Fibroblast of skin of left quadriceps (primary cell): ENCODE data around the gene ZCRB1.

Source experiments
- DNase-seq, 2 experiments: peaks; one replicate each; pipeline ENCODE4 v3.0.0-alpha.2; 2013; ENCODE audit warnings: low read depth in 2 of 2

ZCRB1 gene

DNA sequence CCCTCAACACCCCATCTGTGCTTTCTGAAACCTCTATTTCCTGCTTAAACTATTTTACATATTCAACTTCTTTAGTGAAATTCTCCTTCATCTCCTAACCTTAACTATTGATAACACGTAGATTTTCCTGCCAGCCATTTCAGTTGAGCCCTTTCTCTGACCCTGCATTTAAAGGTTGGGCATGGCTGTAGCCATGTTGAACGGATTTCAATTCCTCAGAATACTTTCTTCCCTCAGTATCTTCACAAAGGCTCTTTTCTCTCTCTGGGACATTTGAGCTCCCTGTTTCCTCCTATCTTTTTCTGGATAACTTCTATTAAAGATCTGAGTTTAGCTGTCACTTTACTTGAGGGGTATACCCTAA, 1.3 kb upstream of the ZCRB1 start:
- no peak for DNase-seq

- DNase-seq: peak in 1 of 2 experiments; percentile 3
Measured at GRCh38 chr12:42326541-42327226, 790 bp upstream of the ZCRB1 start.

GRCh38 chr12:42325326-42325652, 605 bp downstream of the ZCRB1 start:
- no peak for DNase-seq

GRCh38 chr12:42323856-42324255, 2.0 kb downstream of the ZCRB1 start:
- no peak for DNase-seq

- DNase-seq: no peak
Measured at GRCh38 chr12:42322567-42322966, 3.3 kb downstream of the ZCRB1 start.

DNA sequence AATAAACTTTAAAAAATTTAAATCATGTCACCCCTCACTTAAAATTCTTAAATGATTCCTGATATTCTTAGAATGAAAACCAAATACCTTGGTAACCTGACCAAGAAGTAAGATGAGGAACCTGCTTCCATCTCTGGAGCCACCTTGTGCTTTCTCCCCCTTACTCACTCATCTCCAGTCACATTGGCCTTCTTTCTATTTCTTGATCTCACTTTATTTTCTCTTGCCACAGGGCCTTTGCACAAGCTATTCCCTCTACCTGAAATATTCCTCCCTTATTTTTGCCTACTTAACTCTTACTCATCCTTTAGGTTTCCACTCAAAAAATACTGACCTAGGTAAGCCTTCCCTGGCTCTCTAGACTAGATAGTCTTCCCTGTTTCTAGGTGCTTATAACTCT, 5.1 kb downstream of the ZCRB1 start:
- DNase-seq: no peak

DNA sequence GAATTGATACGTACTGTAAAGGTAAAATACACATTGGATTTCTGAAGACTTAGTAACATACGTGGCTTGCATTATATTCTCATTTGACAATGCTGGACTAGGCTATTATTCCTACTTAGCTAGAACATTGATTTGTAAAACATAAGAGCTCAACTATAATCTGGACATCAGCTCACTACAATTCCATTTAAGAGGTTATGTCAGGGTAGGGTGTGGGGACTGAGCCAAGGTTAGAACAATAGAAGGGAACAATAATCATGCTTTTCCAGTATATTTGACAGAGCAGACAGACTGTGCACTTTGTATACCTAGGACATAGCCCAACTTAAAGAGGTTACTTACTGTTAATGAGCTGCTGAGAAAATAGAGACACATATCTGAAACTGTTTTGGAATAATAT, 10.8 kb downstream of the ZCRB1 start:
- DNase-seq: no peak

DNA sequence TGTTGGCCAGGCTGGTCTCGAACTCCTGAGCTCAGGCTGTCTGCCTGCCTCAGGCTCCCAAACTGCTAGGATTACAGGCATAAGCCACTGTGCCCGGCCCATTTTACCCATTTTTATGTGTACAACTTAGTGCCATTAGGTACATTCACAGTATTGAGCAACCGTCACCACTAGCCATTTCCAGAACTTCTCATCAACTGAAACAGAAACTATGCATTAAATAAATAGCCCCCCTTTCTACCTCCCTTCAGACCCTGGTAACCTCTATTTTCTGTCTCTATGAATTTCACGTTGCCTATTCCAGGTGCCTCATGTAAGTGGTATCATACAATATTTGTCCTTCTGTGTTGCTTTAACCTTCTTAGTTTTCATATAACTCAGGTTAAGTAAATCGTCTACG, 15.9 kb downstream of the ZCRB1 start:
- DNase-seq: no peak

GRCh38 chr12:42308390-42308789, 17.5 kb downstream of the ZCRB1 start:
- DNase-seq: no peak

GRCh38 chr12:42306297-42306696, 19.6 kb downstream of the ZCRB1 start:
- DNase-seq: no peak

- DNase-seq: peak; percentile 11 to 22
Measured at GRCh38 chr12:42299392-42300308, 26.2 kb downstream of the ZCRB1 start.

DNA sequence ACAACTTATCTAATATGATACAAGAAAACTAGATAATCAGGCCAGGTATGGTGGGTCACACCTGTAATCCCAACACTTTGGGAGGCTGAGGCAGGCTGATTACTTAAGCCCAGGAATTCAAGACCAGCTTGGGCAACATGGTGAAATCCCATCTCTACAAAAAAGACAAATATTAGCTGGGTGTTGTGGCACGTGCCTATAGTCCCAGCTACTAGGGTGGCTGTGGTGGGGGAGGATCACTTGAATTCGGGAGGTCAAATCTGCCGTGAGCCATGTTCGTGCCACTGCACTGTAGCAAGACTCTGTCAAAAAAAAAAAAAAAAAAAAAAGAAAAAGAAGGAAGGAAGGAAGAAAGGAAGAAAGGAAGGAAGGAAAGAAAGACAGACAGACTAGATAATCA, 27.0 kb downstream of the ZCRB1 start:
- DNase-seq: no peak

DNA sequence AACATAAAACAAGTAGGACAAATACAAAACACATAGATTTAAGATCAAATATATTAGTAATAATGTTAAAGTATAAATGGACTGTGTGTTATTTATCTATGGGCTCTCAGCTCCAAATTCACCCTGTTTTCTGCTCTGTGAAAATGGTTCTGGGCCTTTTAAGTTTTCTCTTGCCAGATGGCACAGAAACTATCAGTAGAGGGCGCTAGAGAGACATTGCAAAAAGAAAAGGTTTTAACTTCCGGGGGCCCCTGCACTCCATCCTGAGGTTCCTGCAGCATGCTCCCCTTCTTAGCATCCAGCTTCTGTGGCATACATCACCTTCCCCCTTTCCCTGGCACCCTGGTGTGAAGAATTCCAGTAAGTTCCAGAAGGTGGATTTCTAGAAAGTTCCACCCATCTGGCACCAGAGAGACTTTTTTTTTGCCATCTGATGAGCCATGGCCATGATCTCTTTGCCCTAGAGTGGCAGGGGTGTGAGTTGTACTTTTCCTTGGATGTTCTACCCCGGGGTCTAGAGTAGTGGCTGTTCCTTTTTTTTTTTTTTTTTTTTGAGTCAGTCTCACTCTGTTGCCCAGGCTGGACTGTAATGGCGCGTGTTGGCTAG, 29.3 kb downstream of the ZCRB1 start:
- no peak for DNase-seq

- DNase-seq: no peak
Measured at GRCh38 chr12:42291680-42292079, 34.2 kb downstream of the ZCRB1 start.

GRCh38 chr12:42288544-42288943, 37.4 kb downstream of the ZCRB1 start:
- DNase-seq: no peak

DNA sequence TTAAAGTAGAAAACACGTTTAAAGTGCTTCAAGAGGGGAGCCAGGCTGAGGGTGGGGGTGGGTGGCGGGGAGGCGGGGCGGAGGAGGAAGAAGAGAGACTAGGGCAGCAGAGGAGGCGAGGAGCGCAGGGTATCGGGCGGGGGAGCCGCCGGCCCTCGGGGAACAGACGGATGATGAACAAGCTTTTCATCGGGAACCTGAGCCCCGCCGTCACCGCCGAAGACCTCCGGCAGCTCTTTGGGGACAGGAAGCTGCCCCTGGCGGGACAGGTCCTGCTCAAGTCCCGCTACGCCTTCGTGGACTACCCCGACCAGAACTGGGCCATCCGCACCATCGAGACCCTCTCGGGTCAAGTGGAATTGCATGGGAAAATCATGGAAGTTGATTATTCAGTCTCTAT, 39.2 kb downstream of the ZCRB1 start:
- no peak for DNase-seq

- no peak for DNase-seq
Measured at GRCh38 chr12:42285431-42285830, 40.5 kb downstream of the ZCRB1 start.

DNA sequence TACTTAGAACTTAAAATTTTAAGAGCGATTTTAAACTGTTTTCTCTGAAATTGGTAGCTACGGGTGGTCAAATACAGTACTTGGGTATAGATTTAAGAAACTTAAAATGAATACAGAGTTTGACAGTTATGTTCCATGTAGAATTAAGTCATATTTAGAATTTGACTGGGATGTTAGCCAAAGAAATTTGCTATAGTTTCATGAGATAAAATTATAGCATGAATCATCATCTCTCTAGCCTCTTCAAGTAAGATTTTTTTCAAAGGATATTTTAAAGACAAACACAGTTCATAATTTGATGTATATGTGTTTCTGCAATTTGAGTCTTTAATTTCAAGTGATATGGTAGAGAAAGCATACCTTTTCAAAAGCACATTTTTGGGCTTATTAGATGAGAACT, 41.0 kb downstream of the ZCRB1 start:
- peak in 1 of 2 experiments; percentile 12 for DNase-seq

DNA sequence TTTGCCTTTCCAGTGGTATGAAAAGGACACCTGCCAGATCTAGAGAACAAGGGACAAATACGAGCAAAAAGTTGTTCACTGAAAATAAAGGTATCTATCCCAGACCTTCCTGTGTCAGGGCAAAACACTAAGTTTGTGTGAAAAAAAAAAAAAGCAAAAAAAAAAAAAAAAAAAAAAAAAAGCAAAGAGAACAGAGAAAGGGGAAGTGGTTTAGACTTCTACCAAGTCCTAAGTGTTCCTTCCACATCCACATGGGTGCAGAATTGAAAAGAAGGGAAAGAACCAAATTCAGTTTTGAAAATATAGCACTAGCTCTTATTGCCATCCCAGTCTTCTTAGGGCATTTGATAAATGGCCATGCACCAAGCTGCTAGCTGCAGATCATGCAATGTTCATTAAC, 41.7 kb downstream of the ZCRB1 start:
- no peak for DNase-seq

- DNase-seq: no peak
Measured at GRCh38 chr12:42283739-42284138, 42.2 kb downstream of the ZCRB1 start.

- DNase-seq: no peak
Measured at GRCh38 chr12:42282294-42282693, 43.6 kb downstream of the ZCRB1 start.

- DNase-seq: no peak
Measured at GRCh38 chr12:42281844-42282243, 44.0 kb downstream of the ZCRB1 start.

DNA sequence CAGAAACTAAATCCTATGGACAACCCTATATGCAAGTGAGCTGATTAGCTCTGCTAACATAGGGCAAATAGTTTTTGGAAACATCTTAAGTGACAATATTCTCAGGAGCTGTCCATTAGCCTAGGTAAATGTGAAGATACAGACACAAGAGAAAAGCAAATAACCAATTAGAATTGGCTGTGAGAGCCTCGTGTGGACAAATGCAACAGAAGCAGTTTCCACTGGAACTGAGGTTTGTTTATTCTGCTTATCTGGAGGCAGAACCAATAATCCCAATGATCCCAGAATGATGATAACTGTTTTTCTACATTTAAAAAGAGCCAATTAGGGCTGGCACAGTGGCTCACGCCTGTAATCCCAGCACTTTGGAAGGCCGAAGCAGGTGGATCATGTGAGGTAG, 44.6 kb downstream of the ZCRB1 start:
- DNase-seq: no peak
